GM12872 (cell line): ENCODE measurements around the gene TREM2.

Experiments
- TF ChIP-seq, protein P1 (sequence below): IDR thresholded peaks from 3 replicates; pipeline ENCODE4 v1.5.1; 2011; ENCODE audit warnings: low read depth, mild to moderate bottlenecking, low read length, moderate library complexity; ENCODE audit not compliant: insufficient read depth

TREM2 gene

DNA sequence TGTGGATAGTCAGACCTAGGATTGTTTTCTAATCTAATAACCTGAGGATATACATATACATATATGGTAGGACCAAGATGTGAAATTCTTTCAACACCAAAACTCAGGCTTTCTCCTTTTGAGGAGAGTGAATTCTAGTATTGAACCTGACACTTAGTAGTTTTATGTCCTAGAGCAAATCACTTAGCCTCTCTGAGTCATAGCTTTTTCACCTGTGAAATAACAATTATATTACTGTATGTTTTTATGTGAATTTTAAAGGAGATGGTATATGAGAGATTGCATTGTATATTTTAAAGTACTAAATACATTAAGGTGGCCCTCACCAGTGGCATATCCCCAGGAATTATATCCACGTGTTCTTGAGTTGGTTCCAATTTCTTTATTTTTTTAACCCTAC lies 43.4 kb downstream of the TREM2 start:
- TF ChIP-seq, protein P1, sequence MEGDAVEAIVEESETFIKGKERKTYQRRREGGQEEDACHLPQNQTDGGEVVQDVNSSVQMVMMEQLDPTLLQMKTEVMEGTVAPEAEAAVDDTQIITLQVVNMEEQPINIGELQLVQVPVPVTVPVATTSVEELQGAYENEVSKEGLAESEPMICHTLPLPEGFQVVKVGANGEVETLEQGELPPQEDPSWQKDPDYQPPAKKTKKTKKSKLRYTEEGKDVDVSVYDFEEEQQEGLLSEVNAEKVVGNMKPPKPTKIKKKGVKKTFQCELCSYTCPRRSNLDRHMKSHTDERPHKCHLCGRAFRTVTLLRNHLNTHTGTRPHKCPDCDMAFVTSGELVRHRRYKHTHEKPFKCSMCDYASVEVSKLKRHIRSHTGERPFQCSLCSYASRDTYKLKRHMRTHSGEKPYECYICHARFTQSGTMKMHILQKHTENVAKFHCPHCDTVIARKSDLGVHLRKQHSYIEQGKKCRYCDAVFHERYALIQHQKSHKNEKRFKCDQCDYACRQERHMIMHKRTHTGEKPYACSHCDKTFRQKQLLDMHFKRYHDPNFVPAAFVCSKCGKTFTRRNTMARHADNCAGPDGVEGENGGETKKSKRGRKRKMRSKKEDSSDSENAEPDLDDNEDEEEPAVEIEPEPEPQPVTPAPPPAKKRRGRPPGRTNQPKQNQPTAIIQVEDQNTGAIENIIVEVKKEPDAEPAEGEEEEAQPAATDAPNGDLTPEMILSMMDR = no peak

DNA sequence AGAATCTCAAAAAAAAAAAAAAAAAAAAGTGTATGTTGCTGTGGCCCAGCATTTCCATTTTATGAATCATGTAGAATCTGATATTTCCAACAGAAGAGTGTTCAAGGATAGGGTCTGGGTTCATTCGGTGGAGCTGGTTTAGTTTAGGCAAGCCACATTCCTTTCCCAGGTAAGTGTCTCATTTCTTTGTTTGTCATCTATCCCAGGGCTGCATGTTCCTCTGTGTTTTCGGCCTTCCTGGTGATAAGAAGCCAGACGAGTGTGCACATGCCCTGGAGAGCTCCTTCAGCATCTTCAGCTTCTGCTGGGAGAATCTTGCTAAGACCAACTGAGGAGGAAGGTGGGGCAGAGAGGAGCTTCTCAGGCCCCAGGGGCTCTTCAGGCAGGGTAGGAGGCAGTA lies 51.9 kb downstream of the TREM2 start:
- TF ChIP-seq, protein P1 = no peak
